SW 1271 (cell line): ENCODE data around the gene NKAIN2.
"Not testable (repeated sequence)": the region's sequence is repeated elsewhere in the genome, so short reads cannot be mapped to it uniquely, and the experiment has no call there.

Experiments used
- DNase-seq, 2 experiments: peaks; one replicate each; lab custom pipeline; 2025; lab: John Stamatoyannopoulos, UW

Gene NKAIN2

DNA sequence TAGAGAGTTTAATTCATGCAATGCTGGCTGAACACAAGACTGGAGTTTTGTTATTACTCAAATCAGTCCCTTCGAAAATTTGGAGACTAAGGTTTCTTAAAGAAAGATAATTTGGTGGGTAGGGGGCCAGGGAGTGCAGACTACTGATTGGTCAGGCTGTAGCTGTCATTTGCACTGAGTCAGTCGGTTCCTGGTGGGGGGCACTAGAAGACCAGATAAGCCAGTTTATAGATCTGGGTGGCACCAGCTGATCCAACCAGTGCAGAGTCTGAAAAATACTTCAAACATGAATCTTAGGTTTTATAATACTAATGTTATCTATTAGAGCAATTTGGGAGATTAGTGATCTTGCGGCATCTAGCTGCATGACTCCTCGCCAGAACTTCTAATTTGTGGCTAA, 530.7 kb downstream of the NKAIN2 start:
- no peak for DNase-seq

DNA sequence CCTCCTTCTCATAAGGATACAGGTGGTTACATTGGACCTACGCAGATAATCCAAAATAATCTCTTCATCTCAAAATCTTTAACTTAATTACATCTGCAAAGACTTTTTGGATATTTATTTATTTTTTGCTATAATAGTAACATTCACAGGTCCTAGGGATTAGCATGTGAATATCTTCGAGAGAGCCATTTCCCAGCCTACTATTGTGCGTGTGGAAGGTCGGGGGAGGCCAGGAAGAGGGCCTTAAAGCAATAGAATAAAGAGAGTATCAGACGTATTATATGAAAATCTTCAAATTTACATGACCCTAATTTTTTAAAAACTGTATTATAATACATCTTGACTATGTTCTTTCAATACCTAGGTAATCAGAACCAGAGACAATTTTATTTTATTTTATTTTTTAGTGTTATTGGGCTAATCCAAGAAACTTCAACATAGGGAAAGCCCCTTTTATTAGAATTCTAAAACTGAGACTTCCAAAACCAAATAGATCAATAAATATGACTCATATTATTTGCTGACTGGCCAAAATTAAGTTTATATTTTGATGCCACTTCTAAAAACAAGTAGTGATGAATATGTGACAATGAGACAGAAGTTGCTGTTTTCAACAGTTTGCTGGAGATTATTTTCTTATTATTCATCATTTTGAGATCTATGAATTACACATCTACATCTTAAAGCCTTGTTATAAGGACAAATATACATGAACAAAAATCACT, 536.1 kb downstream of the NKAIN2 start:
- no peak for DNase-seq

DNA sequence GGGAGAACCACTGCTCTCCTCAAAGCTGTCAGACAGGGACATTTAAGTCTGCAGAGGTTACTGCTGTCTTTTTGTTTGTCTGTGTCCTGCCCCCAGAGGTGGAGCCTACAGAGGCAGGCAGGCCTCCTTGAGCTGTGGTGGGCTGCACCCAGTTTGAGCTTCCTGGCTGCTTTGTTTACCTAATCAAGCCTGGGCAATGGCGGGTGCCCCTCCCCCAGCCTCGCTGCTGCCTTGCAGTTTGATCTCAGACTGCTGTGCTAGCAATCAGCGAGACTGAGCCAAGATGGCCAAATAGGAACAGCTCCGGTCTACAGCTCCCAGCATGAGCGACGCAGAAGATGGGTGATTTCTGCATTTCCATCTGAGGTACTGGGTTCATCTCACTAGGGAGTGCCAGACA, 544.7 kb downstream of the NKAIN2 start:
- not testable (repeated sequence) for DNase-seq

DNA sequence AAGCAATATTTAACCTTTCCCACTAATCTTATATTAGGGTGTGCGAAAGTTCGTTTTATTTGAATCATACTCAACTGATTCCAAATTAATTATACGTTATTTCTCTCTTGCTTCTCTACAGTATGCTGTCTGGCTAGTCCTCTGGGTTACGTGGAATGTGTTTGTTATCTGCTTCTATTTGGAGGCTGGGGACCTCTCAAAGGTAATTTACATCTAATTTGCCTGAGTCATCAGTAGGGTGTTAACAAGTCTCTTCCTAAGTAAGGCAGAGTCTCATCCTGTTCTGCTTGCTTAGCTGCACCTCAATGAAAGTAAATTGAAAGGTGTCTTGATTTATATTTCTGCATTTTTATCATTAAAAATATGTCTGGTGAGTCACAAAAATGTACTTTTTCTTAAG, 551.5 kb downstream of the NKAIN2 start:
- no peak for DNase-seq

DNA sequence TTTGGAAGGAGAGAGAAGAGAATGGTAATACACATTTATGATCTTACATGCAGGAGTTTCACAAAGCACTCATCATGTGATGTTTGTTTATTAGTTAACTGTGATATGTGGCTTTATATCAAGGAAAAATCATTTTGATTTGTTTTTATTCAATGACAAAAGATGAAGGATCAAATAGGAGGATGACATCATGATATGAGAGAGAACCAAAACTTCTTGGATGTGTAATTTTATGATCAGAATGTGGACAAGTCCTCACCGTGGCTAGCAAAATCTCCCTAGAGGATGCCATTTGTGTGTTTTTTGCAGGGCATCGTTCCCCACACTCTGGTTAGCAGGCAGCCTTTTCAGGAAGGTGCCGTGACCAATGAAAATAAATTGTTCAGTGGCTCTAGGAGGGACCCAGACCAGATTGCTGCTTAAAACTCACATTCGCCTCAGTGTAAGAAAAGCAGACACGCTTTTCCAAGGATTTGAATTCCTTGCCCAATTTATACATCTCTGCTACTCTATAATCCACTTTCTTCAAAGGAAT, 552.7 kb downstream of the NKAIN2 start:
- DNase-seq: no peak

DNA sequence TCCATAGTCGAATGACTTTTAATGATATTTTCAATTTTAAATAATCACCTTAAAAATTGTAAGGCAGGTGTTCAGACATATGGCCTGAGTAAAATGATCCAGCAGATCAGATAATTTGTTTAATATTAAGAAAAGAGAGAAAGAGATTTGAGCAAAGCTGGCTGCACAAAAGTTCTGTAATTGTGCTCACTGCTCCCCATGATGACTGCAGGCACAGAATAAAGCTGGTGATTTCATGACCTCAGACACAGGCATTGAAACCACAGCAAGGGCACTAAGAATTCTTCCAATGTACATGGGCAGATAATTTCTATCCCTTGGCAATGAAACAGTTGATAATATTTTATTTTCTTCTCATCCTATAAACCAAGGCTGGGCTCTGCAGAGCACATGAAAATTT, 553.1 kb downstream of the NKAIN2 start:
- no peak for DNase-seq

DNA sequence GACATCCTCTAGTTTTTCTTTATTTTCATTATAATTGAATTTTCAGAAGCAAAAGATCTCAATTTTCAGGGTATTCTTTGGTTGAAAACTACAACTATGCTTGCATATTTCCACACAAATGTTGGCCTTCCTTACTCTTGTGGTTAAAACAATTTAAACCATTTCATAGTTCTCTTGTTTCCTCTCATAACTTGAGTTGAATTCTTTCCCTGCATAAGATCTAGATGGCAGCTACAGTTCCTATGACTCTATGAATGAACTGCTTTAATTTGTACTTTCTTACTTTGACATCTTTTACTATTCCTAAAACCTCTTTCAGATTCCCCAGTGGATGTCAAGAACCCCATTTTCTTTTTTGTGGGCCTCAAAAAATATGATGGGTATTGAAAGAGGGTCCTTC, 564.5 kb downstream of the NKAIN2 start:
- DNase-seq: no peak

DNA sequence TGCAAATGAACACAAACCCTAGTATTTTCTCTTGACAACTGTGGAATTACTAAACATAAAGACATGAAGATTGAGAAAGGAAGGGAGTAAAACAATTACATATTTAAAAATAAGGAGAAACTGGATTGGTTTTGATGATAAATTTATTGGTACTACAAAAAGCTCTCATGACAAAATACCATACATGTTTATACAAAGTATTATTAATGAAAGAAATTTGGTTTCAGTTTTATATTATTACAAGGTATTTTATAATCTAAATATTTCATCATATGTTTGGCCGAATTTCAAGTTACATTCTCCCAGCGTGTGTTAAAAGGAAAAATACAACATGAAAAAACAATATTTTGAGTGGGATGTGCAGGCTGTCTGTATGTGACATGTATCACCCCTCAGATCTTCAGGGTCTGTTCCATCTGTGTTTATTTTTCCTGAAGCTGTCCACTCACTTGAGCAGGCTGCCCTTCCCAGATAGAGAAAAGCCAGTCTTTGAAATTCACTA, 568.4 kb downstream of the NKAIN2 start:
- DNase-seq: no peak

DNA sequence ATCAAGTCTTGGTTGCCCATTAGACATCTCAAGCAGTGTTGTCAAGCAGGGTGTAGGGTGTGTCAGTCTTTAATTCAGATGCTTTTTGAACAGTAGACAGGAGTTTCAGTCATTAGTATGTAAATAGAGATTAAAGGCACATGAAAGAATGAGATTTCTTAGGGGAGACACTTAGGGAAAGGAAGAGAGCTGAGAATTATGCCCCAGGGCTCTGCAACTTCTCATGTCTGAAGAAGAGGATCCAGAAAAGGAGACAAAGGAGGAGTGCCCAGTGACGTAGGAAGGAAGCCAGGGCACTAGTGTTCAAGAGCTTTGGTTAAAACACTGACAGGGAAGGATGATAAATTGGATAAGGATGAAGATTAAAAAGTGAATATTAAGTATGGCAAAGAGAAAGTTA, 569.7 kb downstream of the NKAIN2 start:
- no peak for DNase-seq

DNA sequence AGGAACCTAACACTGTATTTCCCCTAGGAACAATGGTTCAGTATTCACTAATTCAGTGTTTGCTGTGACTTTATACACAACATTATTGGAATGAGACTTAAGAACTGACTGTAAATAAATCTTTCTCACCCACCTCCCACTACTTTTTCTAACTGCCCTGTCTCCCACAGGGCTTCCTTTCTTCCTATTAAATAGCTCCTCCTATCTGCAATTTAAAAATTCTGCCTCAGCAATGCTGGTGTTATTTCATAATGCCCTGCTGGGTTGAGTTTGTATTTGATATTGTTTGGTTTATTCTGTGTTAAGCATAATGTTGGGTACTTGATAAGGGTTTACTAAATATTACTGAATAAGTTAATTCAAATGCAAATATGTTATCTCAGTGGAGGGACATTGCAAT, 585.5 kb downstream of the NKAIN2 start:
- DNase-seq: no peak

DNA sequence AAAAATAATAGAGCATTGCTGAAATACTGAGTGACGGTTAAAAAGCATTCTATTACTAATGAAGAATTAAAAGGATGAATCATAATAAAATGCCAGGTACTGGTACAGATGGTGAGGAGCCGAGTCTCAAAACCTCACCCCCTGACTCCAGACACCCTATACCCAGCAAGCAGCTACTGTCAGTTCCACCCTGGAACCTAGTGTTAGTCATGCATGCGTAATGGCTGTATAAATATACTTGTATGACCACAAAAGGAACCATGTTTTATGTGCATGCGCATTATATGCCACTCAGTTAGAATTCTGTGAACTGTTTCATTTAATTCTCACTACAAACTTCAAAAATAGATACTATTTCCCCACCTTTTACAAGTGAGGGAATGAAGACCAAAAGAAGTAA, 589.9 kb downstream of the NKAIN2 start:
- DNase-seq: no peak

DNA sequence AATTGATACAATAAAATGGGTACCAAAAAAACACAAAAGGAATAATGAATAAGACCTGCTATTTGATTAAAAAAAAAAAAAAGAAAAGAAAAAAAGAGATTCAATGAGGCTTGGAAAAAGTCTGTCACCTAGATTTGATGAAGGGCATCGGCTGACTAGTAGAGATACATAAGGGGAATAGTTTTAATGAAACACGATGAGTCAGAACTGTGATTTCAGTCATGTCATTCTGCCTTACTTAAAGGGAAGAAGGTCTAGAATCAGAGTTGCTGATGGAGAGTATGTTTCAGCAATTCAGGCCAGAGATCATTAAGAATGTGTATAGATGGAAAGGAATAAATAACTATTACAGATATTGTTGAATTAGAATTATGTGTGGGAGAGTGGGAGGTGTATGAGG, 592.7 kb downstream of the NKAIN2 start:
- no peak for DNase-seq

DNA sequence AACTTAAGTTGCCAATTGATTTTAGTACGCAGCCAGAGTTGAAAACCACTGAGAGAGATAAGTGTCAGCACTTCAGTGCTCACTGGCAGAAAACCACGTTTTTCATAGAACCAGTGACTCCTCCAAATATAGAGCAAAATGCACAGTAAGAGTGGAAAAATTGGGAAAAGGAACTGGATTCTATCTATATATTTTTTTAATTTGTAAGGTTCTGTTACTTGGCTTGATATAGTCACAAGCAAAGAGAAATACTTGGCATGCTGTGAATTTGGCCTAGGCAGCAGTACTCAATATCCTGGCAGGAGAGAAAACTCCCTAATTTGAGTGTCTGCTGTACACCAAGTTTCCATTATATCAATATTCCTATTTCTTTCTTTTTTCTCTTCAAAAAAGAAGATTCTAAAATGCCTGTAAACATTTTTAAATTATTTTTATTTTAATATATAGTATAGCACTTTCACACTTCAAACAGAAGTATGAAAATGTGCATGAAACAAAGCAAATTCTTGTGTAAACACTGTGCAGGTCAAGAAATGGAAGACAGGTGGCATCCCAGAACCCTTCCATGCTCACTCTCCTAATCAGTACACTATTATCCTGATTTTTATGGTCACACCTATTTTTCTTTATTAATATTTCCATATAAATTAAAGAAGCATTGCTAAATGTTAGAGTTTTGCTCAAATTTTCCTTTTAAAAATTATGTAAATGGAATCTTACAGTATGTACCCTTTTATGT, 596.8 kb downstream of the NKAIN2 start:
- peak in 1 of 2 experiments; percentile 1 for DNase-seq

DNA sequence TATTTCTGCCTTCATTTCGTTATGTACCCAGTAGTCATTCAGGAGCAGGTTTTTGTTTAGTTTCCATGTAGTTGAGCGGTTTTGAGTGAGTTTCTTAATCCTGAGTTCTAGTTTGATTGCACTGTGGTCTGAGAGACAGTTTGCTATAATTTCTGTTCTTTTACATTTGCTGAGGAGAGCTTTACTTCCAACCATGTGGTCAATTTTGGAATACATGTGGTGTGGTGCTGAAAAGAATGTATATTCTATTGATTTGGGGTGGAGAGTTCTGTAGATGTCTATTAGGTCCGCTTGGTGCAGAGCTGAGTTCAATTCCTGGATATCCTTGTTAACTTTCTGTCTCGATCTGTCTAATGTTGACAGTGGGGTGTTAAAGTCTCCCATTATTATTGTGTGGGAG, 606.8 kb downstream of the NKAIN2 start:
- DNase-seq: not testable (repeated sequence)

DNA sequence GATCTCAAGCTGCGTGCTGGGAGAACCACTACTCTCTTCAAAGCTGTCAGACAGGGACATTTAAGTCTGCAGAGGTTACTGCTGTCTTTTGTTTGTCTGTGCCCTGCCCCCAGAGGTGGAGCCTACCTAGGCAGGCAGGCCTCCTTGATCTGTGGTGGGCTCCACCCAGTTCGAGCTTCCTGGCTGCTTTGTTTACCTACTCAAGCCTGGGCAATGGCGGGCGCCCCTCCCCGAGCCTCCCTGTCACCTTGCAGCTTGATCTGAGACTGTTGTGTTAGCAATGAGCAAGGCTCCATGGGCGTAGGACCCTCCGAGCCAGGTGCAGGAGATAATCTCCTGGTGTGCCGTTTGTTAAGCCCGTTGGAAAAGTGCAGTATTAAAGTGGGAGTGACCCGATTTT, 609.0 kb downstream of the NKAIN2 start:
- DNase-seq: not testable (repeated sequence)

DNA sequence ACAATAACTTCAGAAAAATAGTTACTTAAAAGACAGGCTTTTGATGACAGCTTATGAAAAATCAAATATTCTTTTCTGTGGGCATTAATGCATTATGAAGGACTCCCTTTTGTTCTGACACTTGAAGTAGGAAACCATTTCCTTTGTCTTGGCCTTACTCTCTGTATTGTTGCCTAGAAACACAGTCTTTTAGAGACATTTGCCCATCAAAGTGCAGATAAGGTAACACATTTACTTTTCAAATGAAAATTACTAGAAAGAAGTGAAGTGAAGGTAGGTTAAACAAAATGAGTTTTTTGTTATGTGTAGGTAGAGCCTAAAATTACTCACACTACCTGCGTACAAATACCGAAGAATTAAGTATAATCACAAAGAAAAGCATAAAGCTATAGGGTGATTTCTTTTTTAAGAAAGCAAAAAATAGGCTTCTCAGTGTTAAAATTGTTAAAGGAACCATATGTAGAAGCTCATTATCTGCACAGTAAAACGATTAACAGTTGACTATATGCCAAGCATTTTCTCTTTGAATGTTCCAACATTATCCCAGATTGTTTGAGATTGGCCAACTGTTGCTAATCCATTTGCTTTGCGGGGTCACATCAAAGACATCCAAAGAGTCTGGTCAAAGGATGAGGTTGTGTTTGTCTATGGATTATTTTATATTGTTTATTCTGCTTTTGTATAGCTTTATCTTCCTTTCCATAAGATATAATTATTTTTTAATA, 616.6 kb downstream of the NKAIN2 start:
- DNase-seq: no peak

DNA sequence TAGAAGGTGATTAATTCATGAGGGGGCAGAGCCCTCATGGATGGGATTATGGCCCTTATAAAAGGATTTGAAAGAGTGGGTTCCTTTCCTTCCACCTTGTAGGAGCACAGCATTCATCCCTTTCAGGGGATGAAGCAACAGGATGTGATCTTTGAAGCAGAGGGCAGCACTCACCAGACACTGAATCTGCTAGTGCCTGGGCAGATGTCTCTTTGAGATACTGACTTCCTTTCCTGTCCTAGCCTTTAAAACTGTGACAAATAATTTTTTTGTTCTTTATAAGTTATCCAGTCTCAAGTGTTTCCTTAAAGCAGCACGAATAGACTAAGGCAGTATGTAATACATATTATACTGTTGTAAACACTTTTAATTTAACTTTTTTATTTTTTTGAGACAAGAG, 620.0 kb downstream of the NKAIN2 start:
- DNase-seq: no peak

DNA sequence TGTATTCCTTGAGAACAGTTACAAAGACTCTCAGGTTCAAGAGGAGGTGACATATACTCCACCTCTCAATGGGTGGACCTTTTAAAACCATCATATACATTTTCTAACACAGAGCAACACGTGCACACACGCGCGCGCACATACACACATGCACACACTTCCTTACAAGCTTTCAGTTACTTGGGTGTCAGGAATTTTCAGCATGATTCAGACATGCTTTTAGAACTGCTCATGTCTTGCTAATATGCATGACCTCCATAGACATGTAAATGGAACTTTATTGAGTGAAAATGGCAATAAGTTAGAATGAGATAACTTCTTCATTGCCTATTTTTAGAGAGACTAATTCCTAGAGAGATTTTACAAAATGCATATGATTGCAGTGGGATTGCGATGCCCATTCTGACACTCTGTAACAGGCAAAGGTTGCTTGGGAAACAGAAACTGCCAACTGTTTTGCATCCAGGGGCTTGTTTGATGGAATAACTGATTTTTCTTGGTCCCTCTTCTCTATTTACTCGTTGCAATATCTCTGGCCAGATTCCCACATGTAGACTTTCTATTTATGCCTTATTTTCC, 627.2 kb downstream of the NKAIN2 start:
- no peak for DNase-seq

DNA sequence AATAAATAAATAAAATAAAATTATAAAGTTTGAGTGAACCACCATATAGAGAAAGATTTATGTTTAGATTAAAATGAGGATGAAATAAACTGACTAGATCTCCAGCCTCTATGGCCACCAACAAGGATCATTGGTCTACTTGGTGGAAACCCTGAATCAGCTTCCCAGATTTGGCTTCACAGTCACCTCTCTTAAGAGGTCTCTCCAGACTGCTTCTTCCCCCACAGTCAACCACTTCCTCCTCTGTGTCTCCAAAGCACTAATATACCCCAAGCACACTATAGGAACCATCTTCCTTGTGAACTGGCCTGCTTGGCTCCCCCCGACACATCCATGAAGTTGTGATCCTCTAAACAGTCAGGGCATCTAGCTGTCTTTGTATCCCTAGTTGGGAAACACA, 629.0 kb downstream of the NKAIN2 start:
- no peak for DNase-seq

DNA sequence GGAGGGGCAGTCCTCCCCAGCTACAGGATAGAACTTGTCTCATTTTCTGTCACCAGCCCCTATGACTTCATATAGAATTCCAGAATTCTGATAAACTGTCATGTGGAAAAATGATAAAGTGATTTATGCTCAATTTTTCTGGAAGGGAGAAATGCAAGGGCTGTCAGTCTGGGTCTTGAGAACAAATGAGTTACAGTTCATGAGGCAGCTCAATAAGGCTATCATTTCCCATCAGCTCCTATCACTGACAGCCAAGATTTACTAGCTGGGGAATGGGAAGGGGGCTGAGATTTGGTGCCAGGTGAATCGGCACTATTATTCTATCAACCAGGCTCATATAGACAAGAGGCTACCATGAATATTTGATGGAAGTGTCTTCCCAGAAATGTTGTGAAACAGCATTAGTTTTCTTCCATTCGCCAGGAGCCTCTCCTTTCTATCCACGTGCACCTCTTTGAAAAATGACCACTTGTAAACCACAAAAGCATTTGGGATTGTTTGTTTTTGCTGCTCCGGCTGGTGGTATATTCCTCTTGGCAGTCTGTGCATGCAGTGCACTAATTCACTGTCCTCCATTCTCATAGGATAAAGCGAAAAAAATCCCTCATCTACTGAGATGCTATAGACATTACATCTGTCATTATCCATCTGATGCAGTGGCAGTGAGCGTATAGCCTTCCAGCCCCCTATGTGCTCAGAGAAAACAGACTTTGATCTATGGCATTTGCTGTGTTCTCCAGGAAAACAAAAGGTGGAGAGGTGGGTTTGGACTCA, 629.9 kb downstream of the NKAIN2 start:
- DNase-seq: no peak

DNA sequence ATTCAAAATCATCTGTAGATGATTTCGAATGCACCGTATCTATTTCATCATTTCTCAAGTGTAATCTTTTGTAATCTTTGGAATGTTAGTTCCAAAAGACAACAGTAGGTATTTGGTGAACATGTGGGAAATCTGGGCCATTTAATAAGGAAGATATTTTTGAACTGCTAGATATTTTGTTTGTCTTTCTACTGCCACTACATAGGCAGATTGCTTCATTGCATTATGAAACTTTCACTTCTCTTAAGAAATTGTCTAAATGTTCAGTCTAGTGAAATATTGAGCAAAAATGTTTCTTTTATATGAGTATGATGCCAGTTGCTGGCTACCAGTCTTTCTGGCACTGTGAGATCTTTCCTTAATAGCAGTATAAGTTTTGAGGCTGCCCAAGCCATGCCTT, 630.8 kb downstream of the NKAIN2 start:
- no peak for DNase-seq
